A549 treated with AZD2906 at 1 μM for 4 hours (cell line): Measurements from ENCODE around the gene TGFB1. TPM values are rescaled to one million over a fixed set of nuclear protein-coding genes. Genes with fewer than 3 reads are reported as not detected.

Source experiments
- total RNA-seq: library from RNA; stranded (reverse); fragments of 200-300 nt; extraction: Qiagen RNA extraction; gene quantifications from 5 replicates; pipeline ENCODE4 v1.2.3, GENCODE V29; 2022

Gene TGFB1
- total RNA-seq = 130 to 152 TPM (median 148 TPM) in 5 replicates

GRCh38 chr19:41353466-41354342 lies at the start of gene TGFB1:
TGFB1 (minus strand) TSS chr19:41353922; CDS start chr19:41353044, 878 bp downstream.

DNA sequence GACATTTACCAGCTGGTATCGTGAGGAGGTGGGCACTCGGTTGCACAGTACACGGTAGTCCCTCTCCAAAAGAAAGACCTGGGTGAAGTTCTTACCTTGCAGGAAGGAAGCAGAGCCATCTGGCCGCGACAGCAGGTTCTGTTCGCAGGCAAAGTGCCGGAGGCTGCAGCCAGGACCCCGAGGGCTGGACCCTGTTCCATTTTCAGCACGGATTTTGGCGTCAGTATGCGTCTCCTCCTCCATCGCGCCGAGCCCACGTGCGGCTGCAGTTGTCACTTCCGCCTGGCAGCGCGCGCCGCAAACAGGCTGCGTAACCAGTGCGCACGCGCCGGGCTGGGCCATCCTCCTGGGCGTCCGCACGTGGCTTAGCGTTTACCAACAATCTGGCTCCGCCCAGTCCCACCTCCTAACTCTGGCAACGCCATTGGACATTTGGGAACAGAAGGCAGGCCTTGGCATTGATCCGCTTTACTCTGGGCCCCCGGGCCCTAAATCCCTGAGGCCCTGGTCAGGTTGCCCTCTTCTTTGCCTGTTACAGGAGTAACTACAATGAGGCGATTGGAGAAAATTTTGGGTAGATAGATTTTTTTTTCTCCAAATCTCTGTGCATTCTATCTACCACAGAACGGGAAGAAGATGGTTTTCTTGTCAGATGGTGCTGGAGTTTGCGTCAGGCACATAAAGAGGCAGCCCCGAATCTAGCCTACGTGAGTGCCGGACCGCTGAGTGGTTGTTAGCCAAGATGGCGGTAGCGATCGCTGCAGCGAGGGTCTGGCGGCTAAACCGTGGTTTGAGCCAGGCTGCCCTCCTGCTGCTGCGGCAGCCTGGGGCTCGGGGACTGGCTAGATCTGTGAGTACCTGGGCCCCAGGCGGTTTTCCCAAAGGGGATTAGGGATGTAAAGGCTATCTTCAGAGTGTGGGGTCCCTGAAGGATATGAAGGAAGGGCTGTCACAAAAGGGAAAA lies 43.6 kb upstream of the TGFB1 start, which contains the start of the genes BCKDHA and EXOSC5:
Gene BCKDHA (plus strand): TSS at position 733 of the 964 bp plus-strand sequence. CDS start 10 bp downstream, at position 743.
Gene EXOSC5 (minus strand): TSS at position 274 of the 964 bp plus-strand sequence. CDS start 31 bp downstream, at position 243.

DNA sequence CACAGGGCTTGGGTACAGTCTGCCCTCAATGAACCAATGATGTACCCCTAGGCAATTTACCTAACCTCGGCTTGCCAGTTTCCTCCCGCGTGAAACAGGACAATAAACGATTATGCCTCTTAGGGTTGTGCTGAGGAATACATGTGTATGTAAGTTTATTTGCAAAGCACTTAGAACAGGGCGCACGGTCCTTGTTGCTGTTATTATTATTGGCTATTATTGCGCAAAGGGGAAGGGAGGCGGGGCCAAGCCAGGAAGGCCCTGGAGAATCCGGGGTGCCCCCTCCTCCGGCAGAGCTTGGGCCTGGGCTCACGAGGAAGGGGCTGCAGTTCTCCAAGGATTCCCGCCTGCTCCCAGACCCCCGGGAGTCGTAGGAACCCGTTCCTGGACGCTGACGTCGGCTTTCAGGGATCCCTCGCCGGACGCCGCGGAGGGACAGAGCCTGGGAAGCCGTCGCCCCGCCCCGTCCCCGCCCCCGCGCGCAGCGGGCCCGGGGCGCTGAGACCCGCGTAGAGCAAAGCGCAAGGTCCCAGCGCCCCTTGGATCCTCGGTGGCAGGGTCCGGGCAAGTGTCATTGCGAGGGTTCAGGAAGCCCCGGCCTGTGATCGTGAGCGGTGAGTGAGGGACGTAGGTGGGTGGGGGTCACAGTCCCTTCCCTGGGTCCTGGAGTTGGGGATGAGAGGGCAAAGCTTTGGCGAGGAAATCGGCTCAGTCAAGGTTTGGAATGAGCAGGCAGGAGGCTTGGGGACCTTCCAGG lies 22.7 kb upstream of the TGFB1 start, which contains the start of gene TMEM91:
Gene TMEM91 (plus strand): TSS at position 293 of the 757 bp plus-strand sequence. CDS start 1,777 bp downstream, outside the sequence.

DNA sequence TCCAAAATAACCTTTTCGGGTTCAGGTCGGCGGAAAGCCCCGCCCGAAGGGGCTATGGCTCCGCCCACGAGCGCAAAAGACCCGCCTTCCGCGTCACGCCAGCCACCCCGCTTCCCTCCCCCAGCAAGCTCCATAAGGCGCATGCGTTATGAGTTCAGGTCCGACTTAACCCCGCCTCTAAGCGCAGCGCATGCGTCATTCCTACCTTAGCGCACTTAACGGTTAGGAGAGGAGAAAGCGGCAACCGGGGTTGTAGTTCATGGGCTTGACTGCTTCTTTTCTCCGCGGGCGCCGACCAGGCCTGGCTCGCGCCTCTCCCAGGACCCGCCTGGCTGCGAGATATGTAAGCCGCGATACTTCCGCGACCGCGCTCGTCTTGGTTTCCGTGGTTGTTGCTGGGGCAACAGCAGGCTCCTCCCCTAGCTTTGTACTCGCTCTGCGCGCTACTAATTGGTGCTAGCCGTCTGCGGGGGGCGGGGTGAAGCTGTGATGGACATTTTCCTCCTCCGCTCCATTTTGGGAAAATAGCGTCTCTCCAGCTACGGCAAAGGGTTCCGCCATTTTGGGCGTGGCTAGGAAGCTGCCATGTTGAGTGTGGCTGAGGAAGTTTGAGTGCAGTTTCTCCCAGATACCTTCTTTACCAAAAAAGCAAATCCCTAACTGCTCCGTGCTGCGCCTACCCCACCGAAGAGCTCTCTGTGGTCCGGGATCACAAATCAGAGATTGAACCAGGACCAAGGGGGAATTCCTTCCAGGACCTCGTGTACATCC lies 10.2 kb upstream of the TGFB1 start, which contains the start of gene B9D2:
Gene B9D2 (minus strand): TSS at position 397 of the 771 bp plus-strand sequence. CDS start 630 bp downstream, outside the sequence.

DNA sequence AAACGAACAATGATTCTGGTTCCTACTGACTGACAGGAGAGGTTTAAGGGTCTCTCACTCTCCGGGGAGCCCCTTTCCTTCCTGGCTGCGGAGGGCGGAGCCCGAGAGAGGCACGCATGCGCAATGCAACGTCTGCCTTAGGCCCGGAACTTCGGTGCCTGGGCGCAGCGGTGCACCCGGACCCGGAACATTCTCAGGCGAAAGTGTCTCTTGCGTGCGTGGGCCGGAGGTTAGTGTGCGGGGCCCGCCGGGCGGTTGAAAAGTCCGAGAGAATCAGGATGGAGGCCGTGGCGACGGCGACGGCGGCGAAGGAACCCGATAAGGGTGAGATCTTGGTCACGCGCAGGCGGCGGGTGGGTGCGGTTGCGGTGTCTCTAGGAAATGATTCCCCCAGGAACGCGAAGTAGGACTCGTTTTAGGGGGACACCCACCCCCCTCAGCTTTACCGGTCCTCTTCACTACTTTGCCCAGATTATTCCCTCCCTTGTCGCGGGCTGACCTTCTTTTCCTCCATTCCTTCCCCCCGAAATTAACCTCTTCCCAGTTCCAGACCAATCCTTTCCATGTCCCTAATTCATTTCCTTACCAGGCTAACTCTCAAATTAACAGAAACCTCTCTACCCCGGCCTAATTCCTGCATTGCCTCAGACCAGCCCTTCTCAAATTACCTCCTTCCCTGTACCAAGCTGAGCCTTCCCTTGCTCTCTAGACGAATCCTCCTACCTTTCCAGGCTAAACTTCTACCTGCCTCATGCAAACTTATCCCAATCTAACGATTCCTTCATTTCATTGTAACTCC lies 43.5 kb downstream of the TGFB1 start, which contains the start of gene CCDC97:
Gene CCDC97 (plus strand): TSS at position 140 of the 799 bp plus-strand sequence. CDS start 139 bp downstream, at position 279.

Other genes with a start within 250 kb of the TGFB1 start
- gene CYP2F1, start 239.5 kb downstream of the TGFB1 start, total RNA-seq = not detected in 5 replicates
- 16.4 to 23.3 TPM (median 19.4 TPM) in 5 replicates for gene CYP2S1, start 160.7 kb downstream of the TGFB1 start, total RNA-seq
- gene AXL, start 134.7 kb downstream of the TGFB1 start, total RNA-seq = 88.8 to 105 TPM (median 94.1 TPM) in 5 replicates
- gene HNRNPUL1, start 89.5 kb downstream of the TGFB1 start, total RNA-seq = 285 to 312 TPM (median 304 TPM) in 5 replicates
- 33.3 to 44.8 TPM (median 40.3 TPM) in 5 replicates for gene CCDC97, start 43.8 kb downstream of the TGFB1 start, total RNA-seq
- 24.9 to 34.2 TPM (median 30.5 TPM) in 5 replicates for gene B9D2, start 10.2 kb upstream of the TGFB1 start, total RNA-seq
- 4.2 to 6.6 TPM (median 5.9 TPM) in 5 replicates for gene TMEM91, start 22.6 kb upstream of the TGFB1 start, total RNA-seq
- gene EXOSC5, start 43.4 kb upstream of the TGFB1 start, total RNA-seq = 75.5 to 104 TPM (median 95.7 TPM) in 5 replicates
- gene BCKDHA, start 43.9 kb upstream of the TGFB1 start, total RNA-seq = 38.6 to 49.9 TPM (median 43.6 TPM) in 5 replicates
- gene B3GNT8, start 73.5 kb upstream of the TGFB1 start, total RNA-seq = 0.05 to 0.13 TPM (median 0.13 TPM) in 3 of 5 replicates, not detected in the others
- gene DMAC2, start 86.0 kb upstream of the TGFB1 start, total RNA-seq = 102 to 129 TPM (median 110 TPM) in 5 replicates
- gene ERICH4, start 89.2 kb upstream of the TGFB1 start, total RNA-seq = not detected in 5 replicates
- 0.08 TPM in 1 of 5 replicates, not detected in the others for gene CEACAM21, start 222.2 kb upstream of the TGFB1 start, total RNA-seq